Ovary (tissue), 10 donors: Measurements from ENCODE around the gene ACO1. TPM values are rescaled to one million over a fixed set of nuclear protein-coding genes. Genes with fewer than 3 reads are reported as not detected.

Experiments used
- DNase-seq, 5 donors: peaks; one replicate each; pipeline ENCODE4 v3.0.0-alpha.2; 2019 to 2020
- H3K27ac ChIP-seq, 2 donors: fragments of 200-600 bp; one replicate each; pipeline versions ENCODE4 v1.5.1 to v1.8.0; 2019 to 2022
- H3K27me3 ChIP-seq: fragments of 200-600 bp; one replicate; pipeline ENCODE4 v1.8.0; 2022
- H3K36me3 ChIP-seq: fragments of 200-600 bp; sonication (generic); one replicate; pipeline ENCODE4 v1.5.1; 2019
- H3K4me1 ChIP-seq: one replicate; pipeline ENCODE4 v1.8.1; 2013; ENCODE audit warnings: mild to moderate bottlenecking, moderate library complexity; ENCODE audit not compliant: insufficient read depth
- H3K4me3 ChIP-seq: fragments of 200-600 bp; sonication (generic); one replicate; pipeline ENCODE4 v1.5.1; 2017
- H3K9me3 ChIP-seq, 2 donors: fragments of 200-600 bp in 1 of 2; sonication (generic) in 1 of 2; one replicate each; pipeline versions ENCODE4 v1.5.1 to v1.8.1; 2013 to 2019; ENCODE audit warnings: mild to moderate bottlenecking in 1 of 2, moderate library complexity in 1 of 2
- CTCF ChIP-seq, 3 donors: fragments of 450-650 bp in 2 of 3; fragments of 200-600 bp in 1 of 3; IDR thresholded peaks; one replicate each; pipeline versions ENCODE4 v1.5.1 to v1.8.0; 2016 to 2022; ENCODE audit warnings: antibody characterized with exemption in 3 of 3, mild to moderate bottlenecking in 1 of 3
- EP300 ChIP-seq: sonication (generic); formaldehyde crosslinking; IDR thresholded peaks from one replicate; pipeline ENCODE4 v1.6.1; 2017; ENCODE audit warnings: antibody characterized with exemption
- POLR2A ChIP-seq: fragments of 450-650 bp; IDR thresholded peaks from one replicate; pipeline ENCODE4 v1.6.1; 2017; ENCODE audit warnings: antibody characterized with exemption, mild to moderate bottlenecking, moderate library complexity
- WGBS, 3 donors: extraction: QIAGEN DNeasy Blood & Tissue Kit in 1 of 3; methylation state at CpG; one replicate each; pipeline versions ENCODE4 v1.1.5 to v1.1.7; 2013 to 2017; 5-methylcytosine and 5-hydroxymethylcytosine counted together
- intact Hi-C, 4 donors: fragments of 100-400 bp; cut with DNase I; formaldehyde crosslinking; loops; one replicate each; pipeline versions ENCODE4 v1.11.0 to v1.15.1; 2022 to 2023
- long read RNA-seq, 3 donors: library from polyadenylated mRNA in 2 of 3; unstranded in 2 of 3; transcript quantifications; one replicate each; pipeline ENCODE4 v2.0.0 and lab custom pipeline, GENCODE V29; 2021 to 2026
- polyA plus RNA-seq, 2 donors: library from polyadenylated mRNA; stranded (reverse); fragments of 200-250 nt in 1 of 2; fragments of 350-450 nt in 1 of 2; fragmentation: Illumina TruSeq in 1 of 2; extraction: RNeasy Lipid Tissue Mini Kit (QIAGEN cat#74804) in 1 of 2; gene quantifications; one replicate each; pipeline ENCODE4 v1.2.3, GENCODE V29; 2013 to 2014
- total RNA-seq, 7 donors: library from RNA; depleted of rRNA in 2 of 7; stranded (reverse); fragments of >200 nt in 2 of 7; fragmentation: NEBNext Ultra II Directional in 3 of 7; extraction: Animal tissue kit (Norgen Biotek cat#: 25700) in 3 of 7; gene quantifications; one replicate each; pipeline versions ENCODE4 v1.1.0 to v1.2.4, GENCODE V29; 2016 to 2023
- donor health status: DM: no; HTN: no; CAD: no; lungs with moderate emphysema.
- donor health status: DM: no; HTN: no; CAD: no.
- donor health status: Bipolar disorder and iron deficiency.
- donor health status: DM: yes; HTN: yes; CAD: no.
- donor health status: DM: no; HTN: no; CAD: no.
- donor health status: DM: yes; HTN: yes; CAD: no.

The ACO1 gene
- total RNA-seq (10 to 100 TPM; 21.8 to 46.3 (median 30.5) TPM), polyA plus RNA-seq (100 to 1,000 TPM in 1 of 2 donors, 10 to 100 TPM in 1; 15.6 to 111 TPM)
- long read RNA-seq, donor 1, full-length matches to known transcripts: 56 of 131 reads
- long read RNA-seq, donor 1, partial matches to known transcripts: 66 of 131 reads
- long read RNA-seq, donor 1, other reads (novel, unspliced or antisense): 9 of 131 reads
- long read RNA-seq, donor 2, full-length matches to known transcripts: 11 of 18 reads
- long read RNA-seq, donor 2, partial matches to known transcripts: 7 of 18 reads
- long read RNA-seq, donor 2, other reads (novel, unspliced or antisense): 0 of 18 reads
- long read RNA-seq, donor 3, full-length matches to known transcripts: 127 of 143 reads
- long read RNA-seq, donor 3, partial matches to known transcripts: 13 of 143 reads
- long read RNA-seq, donor 3, other reads (novel, unspliced or antisense): 3 of 143 reads

- 0 to 1% (median 1%) methylated on average over 24 to 73 of the region's 73 CpGs for WGBS, 3 donors
- peak; percentile 89 to 95 (median 94) for DNase-seq
- Histone ChIP-seq H3K27ac (peak within 1 kb of the TSS; percentile 47 to 71), H3K4me1 (peaks cover 8% of the 10 kb centered on the region), H3K27me3 (no peaks in the 10 kb centered on the region), H3K4me3 (peak within 1 kb of the TSS; percentile 90), H3K36me3 (no peaks in the 10 kb centered on the region), H3K9me3 (no peaks in the 10 kb centered on the region)
- TF ChIP-seq POLR2A: peak; percentile 83
- TF ChIP-seq EP300: no peak
- intact Hi-C loops: loop anchor here in 3 of 4 donors (5.0 to 10.0 kb wide), 3 partner anchors 50 to 588 kb away; partner anchors contain the start of gene RIGI (in 1 of the 3)
Measured at GRCh38 chr9:32384364-32385151, at the start of gene ACO1. Gene ACO1, plus strand, starts transcription at chr9:32384643. Its CDS starts 20,864 bp downstream, at chr9:32405507.

DNA sequence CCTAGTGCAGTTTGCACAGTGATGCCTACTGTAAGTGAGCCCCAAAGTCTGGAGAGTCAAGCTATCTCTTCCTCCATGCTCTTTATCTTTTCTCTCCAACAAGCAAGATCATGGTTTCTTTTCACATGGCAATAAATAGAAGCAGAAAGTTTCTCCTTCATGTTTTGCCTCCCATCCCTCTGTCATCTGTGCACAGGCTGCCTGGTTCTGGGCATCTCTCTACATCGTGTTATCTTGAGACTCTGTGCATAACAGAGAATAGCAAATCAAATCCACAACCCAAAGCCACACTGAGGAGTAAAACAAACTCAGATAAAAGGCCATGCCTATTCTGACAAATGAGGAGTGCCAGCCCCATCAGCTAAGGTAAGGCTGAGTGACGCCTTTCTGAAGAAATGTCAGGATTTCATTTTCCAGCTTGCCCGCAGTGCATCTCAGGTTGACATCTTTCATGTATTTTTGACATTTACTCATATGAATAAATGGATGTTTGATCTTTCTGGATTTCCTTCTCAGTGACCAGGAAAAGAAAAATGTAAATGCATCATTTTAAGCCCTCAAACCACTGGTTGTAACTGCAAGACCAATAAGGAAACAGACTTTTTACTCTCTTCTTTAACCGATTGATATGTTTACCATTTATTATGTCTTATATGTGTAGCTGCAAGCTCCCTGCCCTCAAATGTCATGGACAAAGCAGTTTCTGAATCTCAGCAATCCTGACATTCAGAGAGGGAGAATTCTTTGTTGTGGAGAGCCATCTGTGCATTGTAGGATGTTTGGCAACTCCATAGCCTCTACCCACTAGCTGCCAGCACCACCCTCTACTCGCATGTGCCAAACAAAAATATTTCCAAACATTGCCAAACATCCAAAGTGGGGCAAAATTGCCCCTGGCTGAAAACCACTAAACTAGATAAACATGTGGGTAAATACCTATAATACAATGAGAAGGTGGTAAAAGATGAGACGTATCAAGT, 49.2 kb upstream of the ACO1 start:
- Histone ChIP-seq H3K9me3 (no peaks in the 10 kb centered on the region), H3K36me3 (no peaks in the 10 kb centered on the region), H3K27me3 (no peaks in the 10 kb centered on the region), H3K27ac (no peak overlapping the region), H3K4me1 (no peaks in the 10 kb centered on the region), H3K4me3 (no peak overlapping the region)
- 79 to 88% (median 80%) methylated on average over 6 of the region's 6 CpGs for WGBS, 3 donors
- no peak for TF ChIP-seq POLR2A
- TF ChIP-seq CTCF (IDR thresholded peaks at IDR 0.05): no peak
- TF ChIP-seq EP300: no peak
- no peak for DNase-seq
- intact Hi-C loops: no loop called here

- H3K4me3 ChIP-seq: no peak overlapping the region
- no peaks in the 10 kb centered on the region for H3K9me3 ChIP-seq
- H3K27me3 ChIP-seq: no peaks in the 10 kb centered on the region
- DNase-seq: no peak
- intact Hi-C loops: no loop called here
- H3K36me3 ChIP-seq: no peaks in the 10 kb centered on the region
- WGBS, 3 donors: 85 to 94% (median 87%) methylated on average over 2 of the region's 2 CpGs
- H3K27ac ChIP-seq: no peak overlapping the region
- no peak for TF ChIP-seq EP300
- TF ChIP-seq CTCF (IDR thresholded peaks at IDR 0.05): no peak
- TF ChIP-seq POLR2A: no peak
- H3K4me1 ChIP-seq: no peaks in the 10 kb centered on the region
Measured at GRCh38 chr9:32339424-32339823, 45.0 kb upstream of the ACO1 start.

DNA sequence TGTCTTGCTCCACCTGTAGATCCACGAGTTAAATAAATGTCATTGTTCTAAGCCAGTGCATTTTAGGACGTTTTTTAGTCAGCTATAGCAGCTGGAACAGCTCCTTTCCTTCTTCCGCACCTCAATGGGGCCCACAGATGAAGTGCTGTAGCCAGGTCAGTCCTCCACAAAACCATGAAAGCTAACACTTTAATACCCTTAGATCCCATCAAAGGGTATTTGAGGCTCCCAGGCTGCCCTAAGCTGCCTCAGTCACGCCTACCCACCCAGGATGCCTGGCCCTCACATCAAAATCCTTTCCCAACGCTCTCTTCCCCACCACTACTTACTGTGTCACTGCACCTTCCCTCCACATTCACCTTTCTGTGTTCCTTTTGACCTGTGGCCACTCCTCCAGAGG, 44.1 kb upstream of the ACO1 start:
- no peak for DNase-seq
- no peak overlapping the region for H3K4me3 ChIP-seq
- no peak overlapping the region for H3K27ac ChIP-seq
- H3K36me3 ChIP-seq: no peaks in the 10 kb centered on the region
- no peaks in the 10 kb centered on the region for H3K4me1 ChIP-seq
- no peaks in the 10 kb centered on the region for H3K27me3 ChIP-seq
- intact Hi-C loops: no loop called here
- no peak for TF ChIP-seq POLR2A
- TF ChIP-seq EP300: no peak
- H3K9me3 ChIP-seq: no peaks in the 10 kb centered on the region
- 77 to 86% (median 80%) methylated on average over 5 of the region's 5 CpGs for WGBS, 3 donors
